MM.1S (cell line): ENCODE results near the gene SLC26A11.

Source experiments
- CTCF ChIP-seq: fragments of 300-600 bp; sonication (generic); IDR thresholded peaks from 2 replicates; pipeline ENCODE4 v1.5.1; 2016; ENCODE audit warnings: antibody characterized with exemption, low read length, mixed read lengths
- EZH2 ChIP-seq: fragments of 300-600 bp; sonication (generic); optimal IDR thresholded peaks from 2 replicates; pipeline ENCODE3; 2017; ENCODE audit warnings: low read depth, mild to moderate bottlenecking, antibody characterized with exemption, low read length, mixed read lengths

- TF ChIP-seq CTCF, result no peak
- TF ChIP-seq EZH2, result no peak
These were observed 59.7 kb downstream of the SLC26A11 start for GRCh38 chr17:80279895-80280294.
